ENCODE results near the gene KCNG2.

DNA sequence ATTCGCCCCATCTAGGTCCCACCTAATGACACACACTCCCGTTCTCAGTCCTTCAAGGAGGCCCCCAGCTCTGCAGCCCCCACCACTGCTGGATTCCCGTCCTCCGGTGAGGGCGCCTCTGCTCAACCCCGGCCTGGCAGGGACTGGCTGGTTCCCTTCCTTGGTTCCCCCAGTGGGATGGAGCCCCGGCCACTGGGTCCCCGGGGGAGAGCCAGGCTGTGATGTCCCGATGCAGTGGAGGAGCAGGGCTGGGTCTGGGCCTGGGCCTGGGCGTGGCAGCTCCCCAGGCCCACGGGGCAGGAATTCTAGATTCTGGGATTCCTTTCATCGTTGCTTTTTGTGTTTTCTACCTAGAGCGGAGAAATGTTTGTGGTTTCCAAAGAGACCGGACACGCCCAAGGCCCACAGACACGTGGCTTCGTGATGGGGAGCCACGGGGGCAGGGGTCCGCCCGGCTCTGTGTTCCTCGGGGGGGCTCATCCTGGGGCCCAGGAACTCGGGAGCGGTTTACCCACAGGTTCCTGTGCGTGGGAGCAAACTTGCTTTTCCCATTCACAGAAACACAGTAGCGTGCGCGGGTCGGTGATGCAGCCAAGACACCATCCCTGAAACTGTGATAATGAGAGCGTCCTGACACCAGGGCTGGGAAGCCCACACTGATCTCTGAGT, 86.7 kb downstream of the KCNG2 start:
- TF ChIP-seq, protein P1, sequence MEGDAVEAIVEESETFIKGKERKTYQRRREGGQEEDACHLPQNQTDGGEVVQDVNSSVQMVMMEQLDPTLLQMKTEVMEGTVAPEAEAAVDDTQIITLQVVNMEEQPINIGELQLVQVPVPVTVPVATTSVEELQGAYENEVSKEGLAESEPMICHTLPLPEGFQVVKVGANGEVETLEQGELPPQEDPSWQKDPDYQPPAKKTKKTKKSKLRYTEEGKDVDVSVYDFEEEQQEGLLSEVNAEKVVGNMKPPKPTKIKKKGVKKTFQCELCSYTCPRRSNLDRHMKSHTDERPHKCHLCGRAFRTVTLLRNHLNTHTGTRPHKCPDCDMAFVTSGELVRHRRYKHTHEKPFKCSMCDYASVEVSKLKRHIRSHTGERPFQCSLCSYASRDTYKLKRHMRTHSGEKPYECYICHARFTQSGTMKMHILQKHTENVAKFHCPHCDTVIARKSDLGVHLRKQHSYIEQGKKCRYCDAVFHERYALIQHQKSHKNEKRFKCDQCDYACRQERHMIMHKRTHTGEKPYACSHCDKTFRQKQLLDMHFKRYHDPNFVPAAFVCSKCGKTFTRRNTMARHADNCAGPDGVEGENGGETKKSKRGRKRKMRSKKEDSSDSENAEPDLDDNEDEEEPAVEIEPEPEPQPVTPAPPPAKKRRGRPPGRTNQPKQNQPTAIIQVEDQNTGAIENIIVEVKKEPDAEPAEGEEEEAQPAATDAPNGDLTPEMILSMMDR (IDR thresholded peaks at IDR 0.05; ENCODE audit: low read depth, low read length) = no peak
- no peak for TF ChIP-seq EZH2phosphoT487 (IDR thresholded peaks at IDR 0.05; ENCODE audit: low read depth)
